WTC11 (cell line): Measurements from ENCODE around the gene BMF. TPM values are rescaled to one million over a fixed set of nuclear protein-coding genes. Genes with fewer than 3 reads are reported as not detected.

ENCODE experiments used
- ATAC-seq: fragments of 200-7000 bp; cut with Tn5 transposase; 2 replicates; pipeline ENCODE4 v1.10.0; 2021; ENCODE audit warnings: mild to moderate bottlenecking, moderate library complexity
- CTCF ChIA-PET: fragments of 300-600 bp; sonication (Branson Sonifier 250); formaldehyde crosslinking; loops from one replicate; lab custom pipeline; 2021; ENCODE audit warnings: antibody characterized with exemption; lab: Charles Lee
- POLR2A ChIA-PET: fragments of 350-600 bp; sonication (Branson Sonifier 250); formaldehyde crosslinking; loops from one replicate; lab custom pipeline; 2021; ENCODE audit warnings: antibody characterized with exemption; lab: Charles Lee
- DNase-seq: peaks from one replicate; pipeline ENCODE4 v3.0.0; 2021; ENCODE audit warnings: low spot score
- H3K27ac Mint-ChIP-seq: 2 replicates; pipeline ENCODE4 v1.8.0; 2021; ENCODE audit warnings: mixed read lengths
- H3K27me3 Mint-ChIP-seq: 2 replicates; pipeline ENCODE4 v1.8.0; 2021; ENCODE audit warnings: low read depth, mild to moderate bottlenecking, moderate library complexity, mixed read lengths
- H3K36me3 Mint-ChIP-seq: 2 replicates; pipeline ENCODE4 v1.8.0; 2021; ENCODE audit warnings: mixed read lengths
- H3K4me1 Mint-ChIP-seq: 2 replicates; pipeline ENCODE4 v1.8.0; 2022; ENCODE audit warnings: mixed read lengths
- H3K4me3 Mint-ChIP-seq: 2 replicates; pipeline ENCODE4 v1.8.0; 2021; ENCODE audit warnings: mild to moderate bottlenecking, moderate library complexity, mixed read lengths
- H3K9me3 Mint-ChIP-seq: 2 replicates; pipeline ENCODE4 v1.8.0; 2021; ENCODE audit warnings: mixed read lengths
- ARID4B ChIP-seq: sonication (generic); formaldehyde crosslinking; IDR thresholded peaks from 2 replicates; pipeline ENCODE4 v1.8.0; 2023; ENCODE audit warnings: missing genetic modification reagents, mild to moderate bottlenecking, borderline replicate concordance
- FOXK1 ChIP-seq: sonication (generic); formaldehyde crosslinking; IDR thresholded peaks from 2 replicates; pipeline ENCODE4 v1.8.0; 2022; ENCODE audit warnings: mild to moderate bottlenecking, moderate library complexity, missing genetic modification reagents
- GABPB1 ChIP-seq: sonication (generic); formaldehyde crosslinking; IDR thresholded peaks from 2 replicates; pipeline ENCODE4 v1.8.1; 2023; ENCODE audit warnings: mild to moderate bottlenecking, missing genetic modification reagents
- MLX ChIP-seq: sonication (generic); formaldehyde crosslinking; IDR thresholded peaks from 2 replicates; pipeline ENCODE4 v1.8.1; 2023; ENCODE audit warnings: mild to moderate bottlenecking, missing genetic modification reagents, moderate library complexity
- ZBTB21 ChIP-seq: sonication (generic); formaldehyde crosslinking; IDR thresholded peaks from 2 replicates; pipeline ENCODE4 v1.8.1; 2023; ENCODE audit warnings: mild to moderate bottlenecking, missing genetic modification reagents, borderline replicate concordance
- total RNA-seq: library from RNA; stranded (reverse); gene quantifications from 3 replicates; pipeline ENCODE4 v1.2.3, GENCODE V29; 2021
- TF ChIP-seq, protein P1 (sequence below): fragments of 250-450 bp; sonication (Bioruptor Pico); IDR thresholded peaks from 2 replicates; pipeline ENCODE4 v1.8.0; 2021; ENCODE audit warnings: mild to moderate bottlenecking
- TF ChIP-seq, protein P2 (sequence below): fragments of 250-450 bp; sonication (Bioruptor Pico); IDR thresholded peaks from 2 replicates; pipeline ENCODE4 v1.9.0; 2021; ENCODE audit warnings: moderate library complexity, mild to moderate bottlenecking, inconsistent platforms, borderline replicate concordance
- TF ChIP-seq, protein P3 (sequence below): sonication (generic); formaldehyde crosslinking; IDR thresholded peaks from 2 replicates; pipeline ENCODE4 v1.8.1; 2022; ENCODE audit warnings: low read depth, mild to moderate bottlenecking, moderate library complexity, missing genetic modification reagents, borderline replicate concordance
- TF ChIP-seq, protein P4 (sequence below): sonication (generic); formaldehyde crosslinking; IDR thresholded peaks from 2 replicates; pipeline ENCODE4 v1.8.0; 2023; ENCODE audit warnings: missing genetic modification reagents
- TF ChIP-seq, protein P5 (sequence below): sonication (generic); formaldehyde crosslinking; IDR thresholded peaks from 2 replicates; pipeline ENCODE4 v1.8.1; 2023; ENCODE audit warnings: mild to moderate bottlenecking, moderate library complexity, missing genetic modification reagents
- TF ChIP-seq, protein P6 (sequence below): sonication (generic); formaldehyde crosslinking; conservative IDR thresholded peaks from 2 replicates; pipeline ENCODE4 v1.8.1; 2023; ENCODE audit warnings: mild to moderate bottlenecking, low read depth, missing genetic modification reagents, moderate library complexity
- TF ChIP-seq, protein P7 (sequence below): fragments of 250-450 bp; sonication (Bioruptor Pico); IDR thresholded peaks from 2 replicates; pipeline ENCODE4 v1.9.0; 2021; ENCODE audit warnings: mild to moderate bottlenecking

BMF gene
- total RNA-seq, 1 experiment from 2014 or later = 36.9 TPM

DNA sequence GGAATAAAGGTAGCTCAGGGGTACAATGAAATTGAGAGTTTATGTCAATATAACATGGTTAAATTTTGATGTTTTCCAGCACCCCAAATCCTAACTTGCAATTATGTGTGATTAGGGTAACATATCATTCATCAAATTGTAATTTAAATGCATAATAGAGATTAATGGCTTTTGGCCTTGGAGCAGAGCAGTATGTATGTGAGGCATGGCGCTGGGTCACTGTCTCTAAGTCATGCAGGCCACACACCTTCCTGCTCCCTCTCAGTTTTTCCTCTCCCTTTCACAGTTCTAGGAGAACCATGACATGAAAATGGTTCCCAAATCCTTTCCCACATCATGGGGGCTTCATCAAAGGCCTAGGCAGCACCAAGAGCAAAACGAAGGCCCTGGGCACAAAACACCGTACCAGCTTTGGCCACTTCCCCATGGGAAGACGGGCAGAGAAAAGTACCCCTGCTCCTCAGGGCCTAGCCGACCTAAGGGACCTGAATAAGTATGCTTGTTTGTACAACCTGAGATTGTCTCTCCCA lies 65.8 kb downstream of the BMF start:
- POLR2A ChIA-PET = interaction anchor here (0.6 kb wide), 1 partner anchor 16 kb away, joined by 3 read pairs; no protein-coding TSS in a partner anchor
- no peak for ATAC-seq

GRCh38 chr15:40040770-40041169 lies 67.9 kb downstream of the BMF start:
- peaks cover 33% of the 10 kb centered on the region for H3K4me1 Mint-ChIP-seq
- CTCF ChIA-PET = interaction anchor here (0.8 to 2.7 kb wide), 6 partner anchors 19 to 269 kb away, joined by 3 to 12 read pairs (median 4); no protein-coding TSS in a partner anchor

More for the DNA sequence above, 65.8 kb downstream of the BMF start:
- H3K4me3 Mint-ChIP-seq = no peak overlapping the region
- H3K27me3 Mint-ChIP-seq = no peaks in the 10 kb centered on the region
- H3K9me3 Mint-ChIP-seq = no peaks in the 10 kb centered on the region
- no peak for DNase-seq
- peaks cover under 1% of the 10 kb centered on the region; the same call in 1 of the 2 replicates for H3K36me3 Mint-ChIP-seq
- TF ChIP-seq, protein P1, sequence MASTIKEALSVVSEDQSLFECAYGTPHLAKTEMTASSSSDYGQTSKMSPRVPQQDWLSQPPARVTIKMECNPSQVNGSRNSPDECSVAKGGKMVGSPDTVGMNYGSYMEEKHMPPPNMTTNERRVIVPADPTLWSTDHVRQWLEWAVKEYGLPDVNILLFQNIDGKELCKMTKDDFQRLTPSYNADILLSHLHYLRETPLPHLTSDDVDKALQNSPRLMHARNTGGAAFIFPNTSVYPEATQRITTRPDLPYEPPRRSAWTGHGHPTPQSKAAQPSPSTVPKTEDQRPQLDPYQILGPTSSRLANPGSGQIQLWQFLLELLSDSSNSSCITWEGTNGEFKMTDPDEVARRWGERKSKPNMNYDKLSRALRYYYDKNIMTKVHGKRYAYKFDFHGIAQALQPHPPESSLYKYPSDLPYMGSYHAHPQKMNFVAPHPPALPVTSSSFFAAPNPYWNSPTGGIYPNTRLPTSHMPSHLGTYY = no peak
- TF ChIP-seq, protein P2, sequence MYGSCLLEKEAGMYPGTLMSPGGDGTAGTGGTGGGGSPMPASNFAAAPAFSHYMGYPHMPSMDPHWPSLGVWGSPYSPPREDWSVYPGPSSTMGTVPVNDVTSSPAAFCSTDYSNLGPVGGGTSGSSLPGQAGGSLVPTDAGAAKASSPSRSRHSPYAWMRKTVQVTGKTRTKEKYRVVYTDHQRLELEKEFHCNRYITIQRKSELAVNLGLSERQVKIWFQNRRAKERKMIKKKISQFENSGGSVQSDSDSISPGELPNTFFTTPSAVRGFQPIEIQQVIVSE (CRISPR knock-in tag) = no peak
- TF ChIP-seq, protein P3, sequence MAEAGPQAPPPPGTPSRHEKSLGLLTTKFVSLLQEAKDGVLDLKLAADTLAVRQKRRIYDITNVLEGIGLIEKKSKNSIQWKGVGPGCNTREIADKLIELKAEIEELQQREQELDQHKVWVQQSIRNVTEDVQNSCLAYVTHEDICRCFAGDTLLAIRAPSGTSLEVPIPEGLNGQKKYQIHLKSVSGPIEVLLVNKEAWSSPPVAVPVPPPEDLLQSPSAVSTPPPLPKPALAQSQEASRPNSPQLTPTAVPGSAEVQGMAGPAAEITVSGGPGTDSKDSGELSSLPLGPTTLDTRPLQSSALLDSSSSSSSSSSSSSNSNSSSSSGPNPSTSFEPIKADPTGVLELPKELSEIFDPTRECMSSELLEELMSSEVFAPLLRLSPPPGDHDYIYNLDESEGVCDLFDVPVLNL = no peak
- no peak overlapping the region for H3K27ac Mint-ChIP-seq
- CTCF ChIA-PET = interaction anchor here (7.6 kb wide), 1 partner anchor 230 kb away, joined by 97 read pairs; no protein-coding TSS in a partner anchor
- peaks cover 42% of the 10 kb centered on the region for H3K4me1 Mint-ChIP-seq

GRCh38 chr15:40040293-40040635 lies 68.4 kb downstream of the BMF start:
- ATAC-seq = no peak
- peaks cover 22% of the 10 kb centered on the region for H3K36me3 Mint-ChIP-seq
- ChIA-PET CTCF (interaction anchor here (0.8 to 4.1 kb wide), 8 partner anchors 10 to 269 kb away, joined by 3 to 15 read pairs (median 8); no protein-coding TSS in a partner anchor), POLR2A (no interaction called here)
- peak overlapping the region; percentile 52; the same call in 1 of the 2 replicates for H3K27ac Mint-ChIP-seq
- peak overlapping the region; percentile 90 for H3K4me3 Mint-ChIP-seq
- no peaks in the 10 kb centered on the region for H3K27me3 Mint-ChIP-seq
- H3K9me3 Mint-ChIP-seq = no peaks in the 10 kb centered on the region
- no peak for DNase-seq
- TF ChIP-seq, protein P4, sequence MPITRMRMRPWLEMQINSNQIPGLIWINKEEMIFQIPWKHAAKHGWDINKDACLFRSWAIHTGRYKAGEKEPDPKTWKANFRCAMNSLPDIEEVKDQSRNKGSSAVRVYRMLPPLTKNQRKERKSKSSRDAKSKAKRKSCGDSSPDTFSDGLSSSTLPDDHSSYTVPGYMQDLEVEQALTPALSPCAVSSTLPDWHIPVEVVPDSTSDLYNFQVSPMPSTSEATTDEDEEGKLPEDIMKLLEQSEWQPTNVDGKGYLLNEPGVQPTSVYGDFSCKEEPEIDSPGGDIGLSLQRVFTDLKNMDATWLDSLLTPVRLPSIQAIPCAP = no peak
- TF ChIP-seq, protein P5, sequence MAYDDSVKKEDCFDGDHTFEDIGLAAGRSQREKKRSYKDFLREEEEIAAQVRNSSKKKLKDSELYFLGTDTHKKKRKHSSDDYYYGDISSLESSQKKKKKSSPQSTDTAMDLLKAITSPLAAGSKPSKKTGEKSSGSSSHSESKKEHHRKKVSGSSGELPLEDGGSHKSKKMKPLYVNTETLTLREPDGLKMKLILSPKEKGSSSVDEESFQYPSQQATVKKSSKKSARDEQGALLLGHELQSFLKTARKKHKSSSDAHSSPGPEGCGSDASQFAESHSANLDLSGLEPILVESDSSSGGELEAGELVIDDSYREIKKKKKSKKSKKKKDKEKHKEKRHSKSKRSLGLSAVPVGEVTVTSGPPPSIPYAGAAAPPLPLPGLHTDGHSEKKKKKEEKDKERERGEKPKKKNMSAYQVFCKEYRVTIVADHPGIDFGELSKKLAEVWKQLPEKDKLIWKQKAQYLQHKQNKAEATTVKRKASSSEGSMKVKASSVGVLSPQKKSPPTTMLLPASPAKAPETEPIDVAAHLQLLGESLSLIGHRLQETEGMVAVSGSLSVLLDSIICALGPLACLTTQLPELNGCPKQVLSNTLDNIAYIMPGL (CRISPR knock-in tag) = no peak
- TF ChIP-seq, protein P6, sequence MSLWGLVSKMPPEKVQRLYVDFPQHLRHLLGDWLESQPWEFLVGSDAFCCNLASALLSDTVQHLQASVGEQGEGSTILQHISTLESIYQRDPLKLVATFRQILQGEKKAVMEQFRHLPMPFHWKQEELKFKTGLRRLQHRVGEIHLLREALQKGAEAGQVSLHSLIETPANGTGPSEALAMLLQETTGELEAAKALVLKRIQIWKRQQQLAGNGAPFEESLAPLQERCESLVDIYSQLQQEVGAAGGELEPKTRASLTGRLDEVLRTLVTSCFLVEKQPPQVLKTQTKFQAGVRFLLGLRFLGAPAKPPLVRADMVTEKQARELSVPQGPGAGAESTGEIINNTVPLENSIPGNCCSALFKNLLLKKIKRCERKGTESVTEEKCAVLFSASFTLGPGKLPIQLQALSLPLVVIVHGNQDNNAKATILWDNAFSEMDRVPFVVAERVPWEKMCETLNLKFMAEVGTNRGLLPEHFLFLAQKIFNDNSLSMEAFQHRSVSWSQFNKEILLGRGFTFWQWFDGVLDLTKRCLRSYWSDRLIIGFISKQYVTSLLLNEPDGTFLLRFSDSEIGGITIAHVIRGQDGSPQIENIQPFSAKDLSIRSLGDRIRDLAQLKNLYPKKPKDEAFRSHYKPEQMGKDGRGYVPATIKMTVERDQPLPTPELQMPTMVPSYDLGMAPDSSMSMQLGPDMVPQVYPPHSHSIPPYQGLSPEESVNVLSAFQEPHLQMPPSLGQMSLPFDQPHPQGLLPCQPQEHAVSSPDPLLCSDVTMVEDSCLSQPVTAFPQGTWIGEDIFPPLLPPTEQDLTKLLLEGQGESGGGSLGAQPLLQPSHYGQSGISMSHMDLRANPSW (CRISPR knock-in tag) = no peak
- TF ChIP-seq FOXK1 (CRISPR knock-in tag) (no peak), MLX (no peak), ARID4B (CRISPR knock-in tag) (no peak)
- TF ChIP-seq, protein P7, sequence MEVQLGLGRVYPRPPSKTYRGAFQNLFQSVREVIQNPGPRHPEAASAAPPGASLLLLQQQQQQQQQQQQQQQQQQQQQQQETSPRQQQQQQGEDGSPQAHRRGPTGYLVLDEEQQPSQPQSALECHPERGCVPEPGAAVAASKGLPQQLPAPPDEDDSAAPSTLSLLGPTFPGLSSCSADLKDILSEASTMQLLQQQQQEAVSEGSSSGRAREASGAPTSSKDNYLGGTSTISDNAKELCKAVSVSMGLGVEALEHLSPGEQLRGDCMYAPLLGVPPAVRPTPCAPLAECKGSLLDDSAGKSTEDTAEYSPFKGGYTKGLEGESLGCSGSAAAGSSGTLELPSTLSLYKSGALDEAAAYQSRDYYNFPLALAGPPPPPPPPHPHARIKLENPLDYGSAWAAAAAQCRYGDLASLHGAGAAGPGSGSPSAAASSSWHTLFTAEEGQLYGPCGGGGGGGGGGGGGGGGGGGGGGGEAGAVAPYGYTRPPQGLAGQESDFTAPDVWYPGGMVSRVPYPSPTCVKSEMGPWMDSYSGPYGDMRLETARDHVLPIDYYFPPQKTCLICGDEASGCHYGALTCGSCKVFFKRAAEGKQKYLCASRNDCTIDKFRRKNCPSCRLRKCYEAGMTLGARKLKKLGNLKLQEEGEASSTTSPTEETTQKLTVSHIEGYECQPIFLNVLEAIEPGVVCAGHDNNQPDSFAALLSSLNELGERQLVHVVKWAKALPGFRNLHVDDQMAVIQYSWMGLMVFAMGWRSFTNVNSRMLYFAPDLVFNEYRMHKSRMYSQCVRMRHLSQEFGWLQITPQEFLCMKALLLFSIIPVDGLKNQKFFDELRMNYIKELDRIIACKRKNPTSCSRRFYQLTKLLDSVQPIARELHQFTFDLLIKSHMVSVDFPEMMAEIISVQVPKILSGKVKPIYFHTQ (CRISPR knock-in tag) = no peak
- peaks cover 28% of the 10 kb centered on the region for H3K4me1 Mint-ChIP-seq

More at GRCh38 chr15:40040770-40041169, 67.9 kb downstream of the BMF start:
- TF ChIP-seq ZBTB21 (CRISPR knock-in tag) = no peak
- TF ChIP-seq GABPB1 (CRISPR knock-in tag) = 0 out of 2 replicates have a peak, but pooled peaks have one; percentile 30
- POLR2A ChIA-PET = no interaction called here
- DNase-seq = no peak
- Mint-ChIP-seq H3K36me3 (peaks cover 18% of the 10 kb centered on the region), H3K27me3 (no peaks in the 10 kb centered on the region), H3K27ac (peak overlapping the region; percentile 40; the same call in 1 of the 2 replicates), H3K4me3 (no peak overlapping the region), H3K9me3 (no peaks in the 10 kb centered on the region)
- no peak for ATAC-seq
